ENCODE results near the gene USP32. TPM values are rescaled to one million over a fixed set of nuclear protein-coding genes. Genes with fewer than 3 reads are reported as not detected.

Gene USP32
- total RNA-seq, 1 experiment from 2014 or later, result 73.5 TPM

- no peak overlapping the region for H3K23ac ChIP-seq (ENCODE audit: insufficient read length, low read depth, low read length)
- Mint-ChIP-seq H3K27ac (no peak overlapping the region), H3K4me3 (no peak overlapping the region), H3K36me3 (ENCODE audit: insufficient read depth in 1 of 3, low read depth in 3 of 3) (peaks cover 16 to 53% (median 32%) of the 10 kb centered on the region in 3 experiments), H3K27me3 (ENCODE audit: low read depth) (no peaks in the 10 kb centered on the region), H3K9me3 (peaks cover 0 to 2% of the 10 kb centered on the region in 2 experiments; a peak in 1 of 5 replicates), H3K4me1 (peaks cover 9 to 10% of the 10 kb centered on the region in 2 experiments)
- H3K4me2 ChIP-seq (ENCODE audit: insufficient read depth, insufficient read length, low read length), result no peak overlapping the region
- H3K4me1 ChIP-seq (ENCODE audit: insufficient read depth, low read length), result no peaks in the 10 kb centered on the region
- H4K91ac ChIP-seq (ENCODE audit: insufficient read length, low read depth, low read length), result no peak overlapping the region
- no peaks in the 10 kb centered on the region for H3K9me3 ChIP-seq (ENCODE audit: control insufficient read depth, low read depth, low read length)
- H3K18ac ChIP-seq (ENCODE audit: insufficient read length, low read depth, low read length), result no peak overlapping the region
- peaks cover 2% of the 10 kb centered on the region; the same call in 1 of the 2 replicates for H3K79me2 ChIP-seq (ENCODE audit: insufficient read depth, low read length)
- no CpG with 5 or more reads among the region's 2 CpGs for WGBS (ENCODE audit: extremely low coverage, insufficient read length, low lambda C conversion rate)
- no peaks in the 10 kb centered on the region for H4K20me1 ChIP-seq (ENCODE audit: control insufficient read depth, insufficient read depth, insufficient read length)
- no peak overlapping the region for H3K14ac ChIP-seq (ENCODE audit: insufficient read depth, low read length)
- no peak overlapping the region for H2BK15ac ChIP-seq (ENCODE audit: low read depth, low read length)
- H3K79me1 ChIP-seq (ENCODE audit: insufficient read depth, low read depth, low read length, poor library complexity, severe bottlenecking), result no peaks in the 10 kb centered on the region
- no peak overlapping the region for H2BK5ac ChIP-seq (ENCODE audit: insufficient read length, low read length)
- DNase-seq, result no peak
- no peak overlapping the region for H3T11ph ChIP-seq (ENCODE audit: low read length)
- no peaks in the 10 kb centered on the region for H3K27me3 ChIP-seq (ENCODE audit: insufficient read depth, low read length)
- H2BK20ac ChIP-seq (ENCODE audit: low read depth, low read length, poor library complexity, severe bottlenecking), result no peak overlapping the region
- H2BK120ac ChIP-seq (ENCODE audit: low read depth, low read length, poor library complexity, severe bottlenecking), result no peak overlapping the region
- H4K5ac ChIP-seq (ENCODE audit: insufficient read length, low read depth, low read length), result no peak overlapping the region
- no peaks in the 10 kb centered on the region for H3K23me2 ChIP-seq (ENCODE audit: insufficient read length, low read depth, low read length, poor library complexity, severe bottlenecking)
- no peak overlapping the region for H3K9ac ChIP-seq (ENCODE audit: extremely low read depth, insufficient read length, low read length)
- H4K8ac ChIP-seq (replicated peaks; ENCODE audit: insufficient read length, low read depth, low read length), result no peak overlapping the region
- H3K56ac ChIP-seq (ENCODE audit: insufficient read length, low read depth, low read length), result no peak overlapping the region
- no peak for TF ChIP-seq CTCF (conservative IDR thresholded peaks at IDR 0.05)
- H3K4ac ChIP-seq (ENCODE audit: low read depth, low read length), result no peak overlapping the region
- no peak overlapping the region for H2AK5ac ChIP-seq (ENCODE audit: insufficient read length, low read length)
- H3K27ac ChIP-seq (ENCODE audit: insufficient read length, low read depth, low read length), result no peak overlapping the region
- H2AFZ ChIP-seq (ENCODE audit: low read length), result no peak overlapping the region
- no peak overlapping the region for H2BK12ac ChIP-seq (ENCODE audit: insufficient read length, low read depth, low read length)
Observed at GRCh38 chr17:60253048-60253447, 138.9 kb downstream of the USP32 start.
